ENCODE measurements around the gene IMMP2L.

IMMP2L gene

DNA sequence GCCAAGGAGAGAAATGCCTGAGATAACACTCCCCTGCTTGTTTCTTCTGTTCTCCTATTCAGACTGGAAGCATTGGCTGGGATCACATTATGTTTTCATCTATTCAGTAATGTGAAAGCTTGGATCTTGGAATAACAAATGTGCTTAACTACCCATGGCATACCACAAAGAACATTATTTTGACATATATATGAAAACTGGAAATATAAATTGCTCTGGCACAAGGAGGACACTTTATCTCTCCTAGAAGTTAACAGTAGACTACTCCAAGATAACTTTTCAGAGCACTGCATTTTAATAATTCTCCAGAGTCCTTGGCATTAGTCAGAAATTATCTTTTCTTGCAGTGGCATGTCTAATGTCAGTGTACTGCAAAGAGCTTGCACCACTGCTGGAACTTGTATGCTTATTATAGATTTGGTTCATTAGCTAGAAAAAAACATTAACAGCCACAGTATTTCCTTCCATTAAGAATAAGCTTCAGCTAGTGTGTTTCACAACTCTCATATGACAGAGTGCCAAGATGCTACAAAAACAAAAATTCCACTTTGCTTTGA, 640.6 kb downstream of the IMMP2L start:
- no peaks in the 10 kb centered on the region for H3K9me2 ChIP-seq (replicated peaks; ENCODE audit: insufficient read depth, low read length)
- no peaks in the 10 kb centered on the region for H4K20me1 ChIP-seq (ENCODE audit: low read depth, low read length)
- H2AFZ ChIP-seq (ENCODE audit: low read depth, low read length, severe bottlenecking): no peak overlapping the region
- H3K4me3 ChIP-seq (ENCODE audit: insufficient read depth, low read length, poor library complexity, severe bottlenecking): no peak overlapping the region
- H3F3A ChIP-seq (ENCODE audit: insufficient read depth): no peaks in the 10 kb centered on the region
- H3K36me3 ChIP-seq (ENCODE audit: low read length): no peaks in the 10 kb centered on the region
- no peak overlapping the region for H3K9ac ChIP-seq (ENCODE audit: low read length)
- no peaks in the 10 kb centered on the region for H3K79me2 ChIP-seq (ENCODE audit: insufficient read depth, low read length)
- TF ChIP-seq, protein P1, sequence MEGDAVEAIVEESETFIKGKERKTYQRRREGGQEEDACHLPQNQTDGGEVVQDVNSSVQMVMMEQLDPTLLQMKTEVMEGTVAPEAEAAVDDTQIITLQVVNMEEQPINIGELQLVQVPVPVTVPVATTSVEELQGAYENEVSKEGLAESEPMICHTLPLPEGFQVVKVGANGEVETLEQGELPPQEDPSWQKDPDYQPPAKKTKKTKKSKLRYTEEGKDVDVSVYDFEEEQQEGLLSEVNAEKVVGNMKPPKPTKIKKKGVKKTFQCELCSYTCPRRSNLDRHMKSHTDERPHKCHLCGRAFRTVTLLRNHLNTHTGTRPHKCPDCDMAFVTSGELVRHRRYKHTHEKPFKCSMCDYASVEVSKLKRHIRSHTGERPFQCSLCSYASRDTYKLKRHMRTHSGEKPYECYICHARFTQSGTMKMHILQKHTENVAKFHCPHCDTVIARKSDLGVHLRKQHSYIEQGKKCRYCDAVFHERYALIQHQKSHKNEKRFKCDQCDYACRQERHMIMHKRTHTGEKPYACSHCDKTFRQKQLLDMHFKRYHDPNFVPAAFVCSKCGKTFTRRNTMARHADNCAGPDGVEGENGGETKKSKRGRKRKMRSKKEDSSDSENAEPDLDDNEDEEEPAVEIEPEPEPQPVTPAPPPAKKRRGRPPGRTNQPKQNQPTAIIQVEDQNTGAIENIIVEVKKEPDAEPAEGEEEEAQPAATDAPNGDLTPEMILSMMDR (IDR thresholded peaks at IDR 0.05; ENCODE audit: insufficient read depth, low read length, poor library complexity, severe bottlenecking): no peak
- TF ChIP-seq EZH2phosphoT487 (conservative IDR thresholded peaks at IDR 0.05; ENCODE audit: low read length): no peak
- H3K9me3 ChIP-seq (ENCODE audit: insufficient read depth, low read length): no peaks in the 10 kb centered on the region
- H3K27ac ChIP-seq (ENCODE audit: low read depth, low read length): no peak overlapping the region
- H3K4me2 ChIP-seq (ENCODE audit: low read depth, low read length, poor library complexity, severe bottlenecking): no peak overlapping the region
- no peaks in the 10 kb centered on the region for H3K27me3 ChIP-seq (ENCODE audit: low read length)

DNA sequence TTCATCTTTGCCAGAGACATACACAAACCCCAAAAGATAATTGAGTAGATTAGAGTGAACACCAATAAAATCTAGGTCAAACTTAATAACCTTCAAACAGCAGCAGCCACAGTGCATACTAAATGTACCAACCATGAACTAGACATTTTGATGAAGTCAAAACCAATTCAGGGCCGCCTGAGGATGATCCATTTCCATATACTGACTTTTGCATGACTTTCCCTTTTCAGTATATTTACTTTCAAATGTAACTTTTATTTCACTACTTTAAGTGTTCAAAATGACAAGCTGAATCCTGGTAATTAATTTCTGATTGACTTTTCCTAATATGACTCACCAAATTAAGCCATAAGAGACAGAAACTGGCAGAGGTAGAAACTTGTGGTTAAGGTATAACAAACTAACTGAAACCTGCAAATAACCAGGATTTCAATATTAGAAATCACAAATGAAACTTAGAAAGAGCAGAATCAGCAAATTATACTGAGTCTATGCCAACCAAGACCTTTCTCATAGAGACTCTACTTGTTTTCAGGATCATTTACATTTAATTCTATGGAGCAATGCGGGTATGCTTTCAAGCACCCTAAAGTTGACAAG, 643.2 kb downstream of the IMMP2L start:
- Histone ChIP-seq H3K79me2 (ENCODE audit: insufficient read depth, low read length) (no peaks in the 10 kb centered on the region), H3K27ac (ENCODE audit: low read depth, low read length) (no peak overlapping the region), H4K20me1 (ENCODE audit: low read depth, low read length) (no peaks in the 10 kb centered on the region), H2AFZ (ENCODE audit: low read depth, low read length, severe bottlenecking) (no peak overlapping the region), H3K27me3 (ENCODE audit: low read length) (no peaks in the 10 kb centered on the region), H3K9ac (ENCODE audit: low read length) (no peak overlapping the region), H3K4me3 (ENCODE audit: insufficient read depth, low read length, poor library complexity, severe bottlenecking) (no peak overlapping the region), H3K36me3 (ENCODE audit: low read length) (no peaks in the 10 kb centered on the region), H3F3A (ENCODE audit: insufficient read depth) (no peaks in the 10 kb centered on the region), H3K9me3 (ENCODE audit: insufficient read depth, low read length) (no peaks in the 10 kb centered on the region), H3K4me2 (ENCODE audit: low read depth, low read length, poor library complexity, severe bottlenecking) (no peak overlapping the region), H3K9me2 (replicated peaks; ENCODE audit: insufficient read depth, low read length) (no peaks in the 10 kb centered on the region)
- TF ChIP-seq EZH2phosphoT487 (conservative IDR thresholded peaks at IDR 0.05; ENCODE audit: low read length): no peak
- TF ChIP-seq, protein P1 (IDR thresholded peaks at IDR 0.05; ENCODE audit: insufficient read depth, low read length, poor library complexity, severe bottlenecking): no peak

DNA sequence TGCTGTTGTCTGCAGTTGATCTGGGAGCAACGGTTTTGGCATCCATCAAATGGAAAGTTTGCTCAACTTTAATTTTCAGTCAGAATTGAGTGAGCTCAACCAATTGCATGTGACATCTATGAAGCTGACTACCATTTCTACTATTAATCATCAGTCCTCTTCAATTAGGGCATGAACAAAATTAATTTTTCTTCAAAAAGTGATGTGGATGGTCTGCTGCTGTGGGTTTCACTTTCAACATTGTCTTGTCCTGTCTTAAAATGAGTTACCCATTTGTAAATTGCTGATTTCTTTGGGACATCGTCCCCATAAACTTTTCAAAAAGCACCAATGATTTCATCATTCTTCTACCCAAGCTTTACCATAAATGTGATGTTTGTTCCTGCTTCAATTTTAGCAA, 648.0 kb downstream of the IMMP2L start:
- no peaks in the 10 kb centered on the region for H3K27me3 ChIP-seq (ENCODE audit: low read length)
- H2AFZ ChIP-seq (ENCODE audit: low read depth, low read length, severe bottlenecking): no peak overlapping the region
- H3K4me2 ChIP-seq (ENCODE audit: low read depth, low read length, poor library complexity, severe bottlenecking): no peak overlapping the region
- no peak for TF ChIP-seq EZH2phosphoT487 (conservative IDR thresholded peaks at IDR 0.05; ENCODE audit: low read length)
- TF ChIP-seq, protein P1 (IDR thresholded peaks at IDR 0.05; ENCODE audit: insufficient read depth, low read length, poor library complexity, severe bottlenecking): no peak
- no peaks in the 10 kb centered on the region for H3K9me2 ChIP-seq (replicated peaks; ENCODE audit: insufficient read depth, low read length)
- no peak overlapping the region for H3K27ac ChIP-seq (ENCODE audit: low read depth, low read length)
- no peak overlapping the region for H3K9ac ChIP-seq (ENCODE audit: low read length)
- H3K79me2 ChIP-seq (ENCODE audit: insufficient read depth, low read length): no peaks in the 10 kb centered on the region
- no peaks in the 10 kb centered on the region for H4K20me1 ChIP-seq (ENCODE audit: low read depth, low read length)
- no peaks in the 10 kb centered on the region for H3F3A ChIP-seq (ENCODE audit: insufficient read depth)
- no peak overlapping the region for H3K4me3 ChIP-seq (ENCODE audit: insufficient read depth, low read length, poor library complexity, severe bottlenecking)
- H3K9me3 ChIP-seq (ENCODE audit: insufficient read depth, low read length): no peaks in the 10 kb centered on the region
- H3K36me3 ChIP-seq (ENCODE audit: low read length): no peaks in the 10 kb centered on the region

All from SU-DHL-6 (cell line).